IMR-90 (cell line): ENCODE data around the gene RUNDC3A. TPM values are rescaled to one million over a fixed set of nuclear protein-coding genes. Genes with fewer than 3 reads are reported as not detected.
"Not testable (repeated sequence)": the region's sequence is repeated elsewhere in the genome, so short reads cannot be mapped to it uniquely, and the experiment has no call there.

ENCODE experiments used
- ATAC-seq: fragments of 200-7000 bp; cut with Tn5 transposase; 2 replicates; pipeline ENCODE4 v1.9.1; 2020; ENCODE audit warnings: low read depth, mild to moderate bottlenecking, moderate library complexity
- BruUV-seq: library from RNA; stranded (reverse); fragments of 400-500 nt; replicated peaks from 2 replicates; lab custom pipeline; 2021; lab: Mats Ljungman, UMichigan
- CTCF ChIA-PET: fragments of 300-600 bp; formaldehyde crosslinking; extraction: SDS; loops from one replicate; lab custom pipeline; 2021; ENCODE audit warnings: antibody characterized with exemption; lab: Yijun Ruan, JAX
- POLR2A ChIA-PET: fragments of 300-600 bp; sonication (Branson Sonifier 250); formaldehyde crosslinking; loops from one replicate; lab custom pipeline; 2022; ENCODE audit warnings: antibody characterized with exemption; ENCODE audit not compliant: unreplicated experiment; lab: Charles Lee
- DNase-seq: peaks from one replicate; pipeline ENCODE4 v3.0.0; 2013
- H2AFZ ChIP-seq: replicated peaks from 2 replicates; pipeline ENCODE3; 2013; ENCODE audit warnings: low read length, mild to moderate bottlenecking; ENCODE audit not compliant: poor library complexity
- H2AK5ac ChIP-seq: 2 replicates; pipeline ENCODE4 v1.6.1; 2013; ENCODE audit warnings: low read depth, low read length, inconsistent platforms
- H2AK9ac ChIP-seq: replicated peaks from 2 replicates; pipeline ENCODE3; 2013; ENCODE audit warnings: mild to moderate bottlenecking, low read depth, low read length, moderate library complexity; ENCODE audit not compliant: poor library complexity
- H2BK120ac ChIP-seq: 2 replicates; pipeline ENCODE4 v1.6.1; 2013; ENCODE audit warnings: low read depth, low read length, inconsistent platforms
- H2BK15ac ChIP-seq: 3 replicates; pipeline ENCODE4 v1.6.1; 2013; ENCODE audit warnings: low read depth, low read length, inconsistent platforms
- H2BK20ac ChIP-seq: 2 replicates; pipeline ENCODE4 v1.6.1; 2013; ENCODE audit warnings: low read depth, mild to moderate bottlenecking, inconsistent platforms, low read length, moderate library complexity
- H2BK5ac ChIP-seq: 2 replicates; pipeline ENCODE4 v1.6.1; 2013; ENCODE audit warnings: mild to moderate bottlenecking, low read depth, low read length, inconsistent platforms; ENCODE audit not compliant: poor library complexity, severe bottlenecking
- H3K14ac ChIP-seq: replicated peaks from 2 replicates; pipeline ENCODE4 v1.6.1; 2013; ENCODE audit warnings: low read depth, low read length, inconsistent platforms
- H3K18ac ChIP-seq: 2 replicates; pipeline ENCODE4 v1.6.1; 2013; ENCODE audit warnings: low read depth, low read length, control low read depth
- H3K23ac ChIP-seq: 2 replicates; pipeline ENCODE4 v1.6.1; 2013; ENCODE audit warnings: low read depth, low read length, inconsistent platforms
- H3K27ac ChIP-seq: 2 replicates; pipeline ENCODE4 v1.5.1; 2013; ENCODE audit warnings: mild to moderate bottlenecking, control low read depth, low read length; ENCODE audit not compliant: insufficient read depth
- H3K27me3 ChIP-seq: 2 replicates; pipeline ENCODE4 v1.6.1; 2013; ENCODE audit warnings: low read length; ENCODE audit not compliant: control insufficient read depth, insufficient read depth
- H3K36me3 ChIP-seq: 2 replicates; pipeline ENCODE4 v1.6.1; 2013; ENCODE audit warnings: low read length, mixed read lengths; ENCODE audit not compliant: control insufficient read depth, insufficient read depth
- H3K4ac ChIP-seq: 2 replicates; pipeline ENCODE4 v1.6.1; 2013; ENCODE audit warnings: low read depth, low read length, inconsistent platforms
- H3K4me1 ChIP-seq: 2 replicates; pipeline ENCODE4 v1.6.1; 2013; ENCODE audit warnings: low read length, mixed read lengths; ENCODE audit not compliant: control insufficient read depth, insufficient read depth
- H3K4me2 ChIP-seq: 2 replicates; pipeline ENCODE4 v1.6.1; 2013; ENCODE audit warnings: low read depth, mild to moderate bottlenecking, control low read depth, low read length, moderate library complexity
- H3K4me3 ChIP-seq: 2 replicates; pipeline ENCODE4 v1.5.1; 2013; ENCODE audit warnings: low read depth, mild to moderate bottlenecking, control low read depth, low read length, moderate library complexity; ENCODE audit not compliant: insufficient read depth
- H3K56ac ChIP-seq: 2 replicates; pipeline ENCODE4 v1.6.1; 2013; ENCODE audit warnings: low read length, inconsistent platforms; ENCODE audit not compliant: insufficient read depth; ENCODE audit errors: extremely low read depth
- H3K79me1 ChIP-seq, 2 experiments: 2 replicates each; pipeline ENCODE4 v1.6.1; 2013; ENCODE audit warnings: low read length in 2 of 2, inconsistent platforms in 1 of 2, low read depth in 1 of 2
- H3K9ac ChIP-seq: 2 replicates; pipeline ENCODE4 v1.6.1; 2013; ENCODE audit warnings: low read depth, low read length, control low read depth
- H3K9me1 ChIP-seq: 2 replicates; pipeline ENCODE4 v1.6.1; 2013; ENCODE audit warnings: low read length, inconsistent platforms; ENCODE audit not compliant: insufficient read depth
- H3K9me3 ChIP-seq: 2 replicates; pipeline ENCODE4 v1.6.1; 2013; ENCODE audit warnings: low read length; ENCODE audit not compliant: control insufficient read depth, insufficient read depth
- H4K20me1 ChIP-seq: 2 replicates; pipeline ENCODE4 v1.6.1; 2013; ENCODE audit warnings: low read length, inconsistent platforms; ENCODE audit not compliant: insufficient read depth
- H4K5ac ChIP-seq: 2 replicates; pipeline ENCODE4 v1.6.1; 2013; ENCODE audit warnings: mild to moderate bottlenecking, low read depth, low read length, control low read depth
- H4K8ac ChIP-seq, 2 experiments: 2 replicates each; pipeline ENCODE4 v1.6.1; 2013; ENCODE audit warnings: low read depth in 2 of 2, low read length in 2 of 2, control low read depth in 1 of 2, inconsistent platforms in 1 of 2
- H4K91ac ChIP-seq: 2 replicates; pipeline ENCODE4 v1.6.1; 2013; ENCODE audit warnings: low read depth, low read length, inconsistent platforms; ENCODE audit not compliant: insufficient read depth
- WGBS, 2 experiments: methylation state at CpG; one replicate each; pipeline versions ENCODE4 v1.1.5 to v1.1.7; 2013; ENCODE audit warnings: missing lambda C conversion rate in 2 of 2; ENCODE audit not compliant: insufficient read length in 1 of 2; ENCODE audit errors: extremely low coverage in 2 of 2; 5-methylcytosine and 5-hydroxymethylcytosine counted together
- dilution Hi-C: fragments of 300-500 bp; cut with HindIII; formaldehyde crosslinking; loops from one replicate; pipeline ENCODE4 v1.14.3; 2018; ENCODE audit warnings: low sequenced_read_pairs; ENCODE audit not compliant: unreplicated experiment
- in situ Hi-C: fragments of 300-500 bp; cut with MboI; formaldehyde crosslinking; loops from 3 replicates; pipeline ENCODE4 v1.14.3; 2019; ENCODE audit warnings: low sequenced_read_pairs, inconsistent platforms, mixed read lengths
- intact Hi-C: fragments of 100-400 bp; cut with micrococcal nuclease; formaldehyde crosslinking; loops from 2 replicates; pipeline ENCODE4 v1.10.0; 2022
- polyA plus RNA-seq, 3 experiments: library from polyadenylated mRNA; depleted of rRNA; stranded (reverse); fragments of >200 nt; gene quantifications; 2 replicates each; pipeline ENCODE4 v1.2.3, GENCODE V29; 2012; ENCODE audit warnings: low replicate concordance in 1 of 3
- total RNA-seq: library from RNA; depleted of rRNA; stranded (reverse); fragments of >200 nt; gene quantifications from 2 replicates; pipeline ENCODE4 v1.2.3, GENCODE V29; 2012

The RUNDC3A gene
- total and polyA plus RNA-seq, 2 of the 4 experiments (the other 2 are of a cell fraction) = under 0.01 to 0.34 TPM

DNA sequence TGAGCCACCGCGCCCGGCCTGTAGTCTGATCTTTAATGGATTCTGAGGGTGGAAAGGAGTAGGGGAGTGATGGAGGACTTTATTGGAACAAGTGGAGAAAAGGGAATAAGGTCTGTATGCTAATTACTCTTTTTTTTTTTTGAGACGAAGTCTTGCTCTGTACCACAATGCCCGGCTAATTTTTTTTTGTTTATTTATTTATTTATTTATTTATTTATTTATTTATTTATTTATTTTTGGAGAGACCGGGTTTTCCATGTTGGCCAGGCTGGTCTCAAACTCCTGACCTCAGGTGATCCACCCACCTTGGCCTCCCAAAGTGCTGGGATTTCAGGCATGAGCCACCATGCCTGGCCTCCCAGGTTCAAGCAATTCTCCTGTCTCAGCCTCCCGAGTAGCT is 21.1 kb downstream of the RUNDC3A start:
- H4K91ac ChIP-seq, H3K4me3 ChIP-seq, H3K36me3 ChIP-seq, H2AK9ac ChIP-seq, H2BK20ac ChIP-seq, H4K5ac ChIP-seq, H4K20me1 ChIP-seq, H3K79me1 ChIP-seq, H3K23ac ChIP-seq, H3K9me1 ChIP-seq, H2AFZ ChIP-seq, dilution Hi-C loops, H3K27ac ChIP-seq, H2BK5ac ChIP-seq, POLR2A ChIA-PET, H3K18ac ChIP-seq, H3K27me3 ChIP-seq, CTCF ChIA-PET, H3K9me3 ChIP-seq, H2AK5ac ChIP-seq, H4K8ac ChIP-seq, H3K14ac ChIP-seq, H3K9ac ChIP-seq, BruUV-seq, DNase-seq, H2BK120ac ChIP-seq, H2BK15ac ChIP-seq, H3K56ac ChIP-seq, H3K4me1 ChIP-seq, H3K4me2 ChIP-seq, H3K4ac ChIP-seq, ATAC-seq: not testable (repeated sequence)
- intact Hi-C loops = loop anchor here (5.0 kb wide), 1 partner anchor 127 kb away; no protein-coding TSS in a partner anchor
- in situ Hi-C loops = loop anchor here (5.0 kb wide), 1 partner anchor 107 kb away; no protein-coding TSS in a partner anchor
- 83% methylated on average over 1 of the region's 7 CpGs; no CpG with 5 or more reads in 1 of the 2 experiments for WGBS, 2 experiments

- ATAC-seq, in situ Hi-C loops, H2AK5ac ChIP-seq, H4K20me1 ChIP-seq, H3K9me3 ChIP-seq, H3K4me3 ChIP-seq, H2BK120ac ChIP-seq, H3K9ac ChIP-seq, H3K27ac ChIP-seq, H3K27me3 ChIP-seq, DNase-seq, H4K5ac ChIP-seq, H3K23ac ChIP-seq, dilution Hi-C loops, H3K18ac ChIP-seq, H3K4me2 ChIP-seq, H2BK15ac ChIP-seq, H2BK5ac ChIP-seq, H3K14ac ChIP-seq, H4K91ac ChIP-seq, H3K4ac ChIP-seq, H3K56ac ChIP-seq, POLR2A ChIA-PET, H2BK20ac ChIP-seq, H3K4me1 ChIP-seq, H3K79me1 ChIP-seq, H2AK9ac ChIP-seq, BruUV-seq, H4K8ac ChIP-seq, intact Hi-C loops, H3K36me3 ChIP-seq, H3K9me1 ChIP-seq, H2AFZ ChIP-seq: not testable (repeated sequence)
- no CpG with 5 or more reads among the region's 5 CpGs for WGBS, 2 experiments
- CTCF ChIA-PET = interaction anchor here (0.7 to 1.1 kb wide), 3 partner anchors 42 to 122 kb away, joined by 3 read pairs; no protein-coding TSS in a partner anchor
These were observed 21.9 kb downstream of the RUNDC3A start for GRCh38 chr17:44330263-44330662.
